Muscle layer of colon (tissue), 2 donors: ENCODE results near the gene WWC1.

Experiments
- H3K27ac ChIP-seq: one replicate; pipeline ENCODE4 v1.7.0; 2013; ENCODE audit warnings: low read depth, mild to moderate bottlenecking, low read length, moderate library complexity
- H3K27me3 ChIP-seq, 2 donors: one replicate each; pipeline ENCODE4 v1.7.0; 2013; ENCODE audit warnings: low read length in 2 of 2, mild to moderate bottlenecking in 2 of 2; ENCODE audit not compliant: insufficient read depth in 2 of 2, control insufficient read depth in 1 of 2
- H3K36me3 ChIP-seq: one replicate; pipeline ENCODE4 v1.7.0; 2013; ENCODE audit warnings: mild to moderate bottlenecking, low read length; ENCODE audit not compliant: insufficient read depth
- H3K4me1 ChIP-seq: one replicate; pipeline ENCODE4 v1.7.0; 2013; ENCODE audit warnings: mild to moderate bottlenecking, low read length; ENCODE audit not compliant: insufficient read depth
- H3K4me3 ChIP-seq, 2 donors: one replicate each; pipeline ENCODE4 v1.7.0; 2013; ENCODE audit warnings: low read length in 2 of 2, low read depth in 1 of 2, mild to moderate bottlenecking in 1 of 2, moderate library complexity in 1 of 2
- H3K9ac ChIP-seq: one replicate; pipeline ENCODE4 v1.7.0; 2013; ENCODE audit warnings: low read length
- H3K9me3 ChIP-seq: one replicate; pipeline ENCODE4 v1.7.0; 2013; ENCODE audit warnings: mild to moderate bottlenecking, low read length
- donor health status: abdominal sarcoma.
- donor health status: Adenocarcinoma of cecum.

WWC1 gene

GRCh38 chr5:168408561-168409305, 117.3 kb downstream of the WWC1 start:
- no peaks in the 10 kb centered on the region for H3K27me3 ChIP-seq
- no peak overlapping the region for H3K9ac ChIP-seq
- H3K36me3 ChIP-seq, result no peaks in the 10 kb centered on the region
- H3K4me3 ChIP-seq, result no peak overlapping the region
- H3K4me1 ChIP-seq, result no peaks in the 10 kb centered on the region
- no peaks in the 10 kb centered on the region for H3K9me3 ChIP-seq
- H3K27ac ChIP-seq, result no peak overlapping the region

GRCh38 chr5:168409591-168410458, 118.4 kb downstream of the WWC1 start:
- Histone ChIP-seq H3K4me1 (no peaks in the 10 kb centered on the region), H3K27ac (no peak overlapping the region), H3K9ac (no peak overlapping the region), H3K36me3 (no peaks in the 10 kb centered on the region), H3K27me3 (no peaks in the 10 kb centered on the region), H3K9me3 (no peaks in the 10 kb centered on the region), H3K4me3 (no peak overlapping the region)

GRCh38 chr5:168411871-168412270, 120.4 kb downstream of the WWC1 start:
- Histone ChIP-seq H3K27me3 (no peaks in the 10 kb centered on the region), H3K4me3 (no peak overlapping the region), H3K36me3 (no peaks in the 10 kb centered on the region), H3K9ac (no peak overlapping the region), H3K27ac (no peak overlapping the region), H3K4me1 (no peaks in the 10 kb centered on the region), H3K9me3 (no peaks in the 10 kb centered on the region)

- Histone ChIP-seq H3K9me3 (no peaks in the 10 kb centered on the region), H3K36me3 (no peaks in the 10 kb centered on the region)
Observed at GRCh38 chr5:168413062-168413461, 121.6 kb downstream of the WWC1 start.

GRCh38 chr5:168413596-168413995, 122.2 kb downstream of the WWC1 start:
- Histone ChIP-seq H3K27ac (no peak overlapping the region), H3K36me3 (no peaks in the 10 kb centered on the region), H3K9ac (no peak overlapping the region), H3K4me1 (no peaks in the 10 kb centered on the region), H3K4me3 (no peak overlapping the region), H3K27me3 (no peaks in the 10 kb centered on the region), H3K9me3 (no peaks in the 10 kb centered on the region)

More at GRCh38 chr5:168413062-168413461, 121.6 kb downstream of the WWC1 start:
- Histone ChIP-seq H3K27me3 (no peaks in the 10 kb centered on the region), H3K4me3 (no peak overlapping the region), H3K4me1 (no peaks in the 10 kb centered on the region), H3K9ac (no peak overlapping the region), H3K27ac (no peak overlapping the region)

GRCh38 chr5:168415401-168415800, 124.0 kb downstream of the WWC1 start:
- H3K4me3 ChIP-seq, result no peak overlapping the region
- no peaks in the 10 kb centered on the region for H3K27me3 ChIP-seq
- H3K9ac ChIP-seq, result no peak overlapping the region
- H3K36me3 ChIP-seq, result no peaks in the 10 kb centered on the region
- H3K27ac ChIP-seq, result no peak overlapping the region
- no peaks in the 10 kb centered on the region for H3K4me1 ChIP-seq
- H3K9me3 ChIP-seq, result no peaks in the 10 kb centered on the region

GRCh38 chr5:168415971-168416370, 124.5 kb downstream of the WWC1 start:
- no peaks in the 10 kb centered on the region for H3K36me3 ChIP-seq
- no peaks in the 10 kb centered on the region for H3K9me3 ChIP-seq
- no peaks in the 10 kb centered on the region for H3K4me1 ChIP-seq

GRCh38 chr5:168417731-168418429, 126.4 kb downstream of the WWC1 start:
- H3K36me3 ChIP-seq, result no peaks in the 10 kb centered on the region
- no peak overlapping the region for H3K27ac ChIP-seq
- H3K4me3 ChIP-seq, result no peak overlapping the region
- H3K9ac ChIP-seq, result no peak overlapping the region
- no peaks in the 10 kb centered on the region for H3K9me3 ChIP-seq
- no peaks in the 10 kb centered on the region for H3K27me3 ChIP-seq
- no peaks in the 10 kb centered on the region for H3K4me1 ChIP-seq

More at GRCh38 chr5:168415971-168416370, 124.5 kb downstream of the WWC1 start:
- no peaks in the 10 kb centered on the region for H3K27me3 ChIP-seq
- H3K27ac ChIP-seq, result no peak overlapping the region
- no peak overlapping the region for H3K4me3 ChIP-seq
- H3K9ac ChIP-seq, result no peak overlapping the region

- H3K4me1 ChIP-seq, result no peaks in the 10 kb centered on the region
Observed at GRCh38 chr5:168420461-168420860, 129.0 kb downstream of the WWC1 start.

GRCh38 chr5:168422431-168422830, 131.0 kb downstream of the WWC1 start:
- Histone ChIP-seq H3K36me3 (no peaks in the 10 kb centered on the region), H3K27me3 (no peaks in the 10 kb centered on the region), H3K9ac (no peak overlapping the region), H3K9me3 (no peaks in the 10 kb centered on the region), H3K27ac (no peak overlapping the region), H3K4me3 (no peak overlapping the region), H3K4me1 (no peaks in the 10 kb centered on the region)

More at GRCh38 chr5:168420461-168420860, 129.0 kb downstream of the WWC1 start:
- Histone ChIP-seq H3K27me3 (no peaks in the 10 kb centered on the region), H3K9me3 (no peaks in the 10 kb centered on the region), H3K36me3 (no peaks in the 10 kb centered on the region), H3K9ac (no peak overlapping the region), H3K4me3 (no peak overlapping the region), H3K27ac (no peak overlapping the region)

GRCh38 chr5:168423478-168423877, 132.0 kb downstream of the WWC1 start:
- Histone ChIP-seq H3K4me3 (no peak overlapping the region), H3K27me3 (no peaks in the 10 kb centered on the region), H3K9me3 (no peaks in the 10 kb centered on the region), H3K36me3 (no peaks in the 10 kb centered on the region), H3K27ac (no peak overlapping the region), H3K9ac (no peak overlapping the region), H3K4me1 (no peaks in the 10 kb centered on the region)
